Activated CD8-positive, alpha-beta memory T cell treated with anti-CD3 and anti-CD28 coated beads, Interleukin-2, amount 10 ng/mL, durations not matched to agents 7 days and 5 days (primary cell): ENCODE measurements around the gene PLEKHA7. TPM values are rescaled to one million over a fixed set of nuclear protein-coding genes. Genes with fewer than 3 reads are reported as not detected.
"Not testable (repeated sequence)": the region's sequence is repeated elsewhere in the genome, so short reads cannot be mapped to it uniquely, and the experiment has no call there.

Source experiments
- ATAC-seq: fragments of 150-1000 bp; cut with Tn5 transposase; one replicate; pipeline ENCODE4 v1.10.0; 2021; ENCODE audit warnings: moderate library complexity
- CTCF ChIA-PET: fragments of 350-600 bp; sonication (Branson Sonifier 250); formaldehyde crosslinking; loops from one replicate; lab custom pipeline; 2021; ENCODE audit warnings: antibody characterized with exemption; lab: Charles Lee
- DNase-seq: peaks from one replicate; pipeline ENCODE4 v3.0.0-alpha.2; 2020
- H3K27ac Mint-ChIP-seq: one replicate; pipeline ENCODE4 v1.8.0; 2021; ENCODE audit warnings: mild to moderate bottlenecking, mixed read lengths
- H3K27me3 Mint-ChIP-seq: one replicate; pipeline ENCODE4 v1.8.0; 2021; ENCODE audit warnings: mixed read lengths
- H3K36me3 Mint-ChIP-seq: one replicate; pipeline ENCODE4 v1.8.0; 2021; ENCODE audit warnings: mild to moderate bottlenecking, mixed read lengths
- H3K4me1 Mint-ChIP-seq: one replicate; pipeline ENCODE4 v1.8.0; 2021; ENCODE audit warnings: mixed read lengths
- H3K4me3 Mint-ChIP-seq: one replicate; pipeline ENCODE4 v1.8.0; 2021; ENCODE audit warnings: mild to moderate bottlenecking, moderate library complexity, mixed read lengths
- H3K9me3 Mint-ChIP-seq: one replicate; pipeline ENCODE4 v1.8.0; 2022; ENCODE audit warnings: low read depth, mixed read lengths
- total RNA-seq, 2 experiments: library from RNA; stranded (reverse); gene quantifications; one replicate each; pipeline ENCODE4 v1.2.3, GENCODE V29; 2021

PLEKHA7 gene
- total RNA-seq, 2 experiments from 2014 or later: 1.1 to 9.7 TPM

- Mint-ChIP-seq H3K4me1 (peaks cover 14% of the 10 kb centered on the region), H3K36me3 (peaks cover 2% of the 10 kb centered on the region), H3K9me3 (no peaks in the 10 kb centered on the region), H3K27me3 (peaks cover 3% of the 10 kb centered on the region), H3K27ac (no peak overlapping the region), H3K4me3 (no peak overlapping the region)
- CTCF ChIA-PET: no interaction called here
- ATAC-seq (no peak), DNase-seq (no peak)
Measured at GRCh38 chr11:16897470-16898061, 116.6 kb downstream of the PLEKHA7 start.

GRCh38 chr11:16896729-16897469, 117.3 kb downstream of the PLEKHA7 start:
- Mint-ChIP-seq H3K27me3 (peaks cover 3% of the 10 kb centered on the region), H3K9me3 (no peaks in the 10 kb centered on the region), H3K27ac (no peak overlapping the region), H3K4me3 (no peak overlapping the region), H3K36me3 (peaks cover 2% of the 10 kb centered on the region), H3K4me1 (peaks cover 7% of the 10 kb centered on the region)
- ATAC-seq (no peak), DNase-seq (no peak)
- CTCF ChIA-PET: no interaction called here

GRCh38 chr11:16895306-16895705, 118.9 kb downstream of the PLEKHA7 start:
- no peak for ATAC-seq
- CTCF ChIA-PET: no interaction called here
- Mint-ChIP-seq H3K9me3 (no peaks in the 10 kb centered on the region), H3K27me3 (peaks cover 3% of the 10 kb centered on the region), H3K27ac (no peak overlapping the region), H3K4me3 (no peak overlapping the region), H3K4me1 (peaks cover 6% of the 10 kb centered on the region), H3K36me3 (no peaks in the 10 kb centered on the region)
- DNase-seq: no peak

GRCh38 chr11:16893456-16894066, 120.7 kb downstream of the PLEKHA7 start:
- DNase-seq (no peak), ATAC-seq (no peak)
- Mint-ChIP-seq H3K4me1 (peaks cover 8% of the 10 kb centered on the region), H3K27me3 (peaks cover 3% of the 10 kb centered on the region), H3K4me3 (no peak overlapping the region), H3K9me3 (peaks cover 2% of the 10 kb centered on the region), H3K36me3 (peaks cover 2% of the 10 kb centered on the region), H3K27ac (no peak overlapping the region)
- CTCF ChIA-PET: no interaction called here

GRCh38 chr11:16891964-16892363, 122.2 kb downstream of the PLEKHA7 start:
- peaks cover 2% of the 10 kb centered on the region for H3K9me3 Mint-ChIP-seq
- no peak overlapping the region for H3K27ac Mint-ChIP-seq
- CTCF ChIA-PET: no interaction called here
- no peak overlapping the region for H3K4me3 Mint-ChIP-seq
- peaks cover 3% of the 10 kb centered on the region for H3K27me3 Mint-ChIP-seq
- H3K36me3 Mint-ChIP-seq: peaks cover 2% of the 10 kb centered on the region
- peaks cover 2% of the 10 kb centered on the region for H3K4me1 Mint-ChIP-seq
- DNase-seq (no peak), ATAC-seq (no peak)

- DNase-seq (no peak), ATAC-seq (no peak)
- Mint-ChIP-seq H3K4me1 (peaks cover 2% of the 10 kb centered on the region), H3K36me3 (peaks cover 2% of the 10 kb centered on the region), H3K27ac (no peak overlapping the region), H3K4me3 (no peak overlapping the region), H3K27me3 (peaks cover 3% of the 10 kb centered on the region), H3K9me3 (peaks cover 2% of the 10 kb centered on the region)
- CTCF ChIA-PET: no interaction called here
Measured at GRCh38 chr11:16891165-16891564, 123.0 kb downstream of the PLEKHA7 start.

GRCh38 chr11:16890442-16890841, 123.8 kb downstream of the PLEKHA7 start:
- H3K4me3 Mint-ChIP-seq: no peak overlapping the region
- peaks cover 2% of the 10 kb centered on the region for H3K36me3 Mint-ChIP-seq
- peaks cover 2% of the 10 kb centered on the region for H3K4me1 Mint-ChIP-seq
- ATAC-seq (no peak), DNase-seq (no peak)
- peaks cover 2% of the 10 kb centered on the region for H3K9me3 Mint-ChIP-seq
- CTCF ChIA-PET: no interaction called here
- no peak overlapping the region for H3K27ac Mint-ChIP-seq
- H3K27me3 Mint-ChIP-seq: peaks cover 3% of the 10 kb centered on the region

GRCh38 chr11:16889905-16890304, 124.3 kb downstream of the PLEKHA7 start:
- CTCF ChIA-PET: interaction anchor here (0.5 kb wide), 1 partner anchor 188 kb away, joined by 3 read pairs; the partner anchor contains the start of gene RPS13
- DNase-seq: no peak
- no peak overlapping the region for H3K4me3 Mint-ChIP-seq
- H3K27ac Mint-ChIP-seq: no peak overlapping the region
- ATAC-seq: no peak
- H3K9me3 Mint-ChIP-seq: peaks cover 2% of the 10 kb centered on the region
- peaks cover 3% of the 10 kb centered on the region for H3K27me3 Mint-ChIP-seq
- peaks cover 2% of the 10 kb centered on the region for H3K36me3 Mint-ChIP-seq
- peaks cover 2% of the 10 kb centered on the region for H3K4me1 Mint-ChIP-seq

- H3K27ac Mint-ChIP-seq, H3K4me1 Mint-ChIP-seq, H3K36me3 Mint-ChIP-seq, H3K4me3 Mint-ChIP-seq, DNase-seq, H3K9me3 Mint-ChIP-seq, CTCF ChIA-PET, H3K27me3 Mint-ChIP-seq, ATAC-seq: not testable (repeated sequence)
Measured at GRCh38 chr11:16889010-16889409, 125.2 kb downstream of the PLEKHA7 start.

GRCh38 chr11:16887887-16888286, 126.3 kb downstream of the PLEKHA7 start:
- CTCF ChIA-PET, H3K4me1 Mint-ChIP-seq, H3K9me3 Mint-ChIP-seq, DNase-seq, ATAC-seq, H3K27me3 Mint-ChIP-seq, H3K27ac Mint-ChIP-seq, H3K36me3 Mint-ChIP-seq, H3K4me3 Mint-ChIP-seq: not testable (repeated sequence)

GRCh38 chr11:16883174-16883573, 131.0 kb downstream of the PLEKHA7 start:
- CTCF ChIA-PET: no interaction called here
- Mint-ChIP-seq H3K36me3 (no peaks in the 10 kb centered on the region), H3K4me3 (no peak overlapping the region), H3K27ac (no peak overlapping the region), H3K9me3 (no peaks in the 10 kb centered on the region), H3K4me1 (no peaks in the 10 kb centered on the region), H3K27me3 (peaks cover 9% of the 10 kb centered on the region)
- no peak for ATAC-seq
- DNase-seq: no peak

- no peak overlapping the region for H3K27ac Mint-ChIP-seq
- DNase-seq (no peak), ATAC-seq (no peak)
- no peaks in the 10 kb centered on the region for H3K4me1 Mint-ChIP-seq
- H3K4me3 Mint-ChIP-seq: no peak overlapping the region
- no peaks in the 10 kb centered on the region for H3K9me3 Mint-ChIP-seq
- H3K36me3 Mint-ChIP-seq: no peaks in the 10 kb centered on the region
- H3K27me3 Mint-ChIP-seq: peaks cover 15% of the 10 kb centered on the region
- CTCF ChIA-PET: no interaction called here
Measured at GRCh38 chr11:16881766-16882165, 132.4 kb downstream of the PLEKHA7 start.

GRCh38 chr11:16881074-16881709, 133.0 kb downstream of the PLEKHA7 start:
- H3K9me3 Mint-ChIP-seq: no peaks in the 10 kb centered on the region
- no peaks in the 10 kb centered on the region for H3K36me3 Mint-ChIP-seq
- no peak overlapping the region for H3K27ac Mint-ChIP-seq
- DNase-seq: no peak
- H3K27me3 Mint-ChIP-seq: peaks cover 15% of the 10 kb centered on the region
- H3K4me3 Mint-ChIP-seq: no peak overlapping the region
- ATAC-seq: no peak
- no peaks in the 10 kb centered on the region for H3K4me1 Mint-ChIP-seq
- CTCF ChIA-PET: no interaction called here
